Activated CD4-positive, alpha-beta T cell treated with anti-CD3 and anti-CD28 coated beads for 48 hours (primary cell): ENCODE measurements around the gene FCAMR.

ENCODE experiments used
- DNase-seq: peaks from one replicate; pipeline ENCODE4 v3.0.0-alpha.2; 2020

The FCAMR gene

GRCh38 chr1:206998816-206999215 is 28.6 kb upstream of the FCAMR start:
- no peak for DNase-seq

GRCh38 chr1:206992790-206993189 is 22.5 kb upstream of the FCAMR start:
- DNase-seq: no peak

- DNase-seq: no peak
These were observed 17.6 kb upstream of the FCAMR start for GRCh38 chr1:206987873-206988272.

GRCh38 chr1:206986885-206987284 is 16.6 kb upstream of the FCAMR start:
- DNase-seq: no peak

GRCh38 chr1:206986402-206986801 is 16.1 kb upstream of the FCAMR start:
- DNase-seq: no peak

GRCh38 chr1:206985162-206985749 is 15.0 kb upstream of the FCAMR start:
- DNase-seq: no peak

GRCh38 chr1:206982216-206982615 is 12.0 kb upstream of the FCAMR start:
- DNase-seq: peak; percentile 67

- no peak for DNase-seq
These were observed 9.3 kb upstream of the FCAMR start for GRCh38 chr1:206979379-206980043.

- DNase-seq: no peak
These were observed 8.0 kb upstream of the FCAMR start for GRCh38 chr1:206978259-206978658.

GRCh38 chr1:206975306-206975705 is 5.0 kb upstream of the FCAMR start:
- no peak for DNase-seq

GRCh38 chr1:206974140-206974539 is 3.9 kb upstream of the FCAMR start:
- no peak for DNase-seq

- DNase-seq: no peak
These were observed 2.5 kb upstream of the FCAMR start for GRCh38 chr1:206972728-206973127.

- no peak for DNase-seq
These were observed 882 bp upstream of the FCAMR start for GRCh38 chr1:206971029-206971655.

- no peak for DNase-seq
These were observed 1.2 kb downstream of the FCAMR start for GRCh38 chr1:206969090-206969489.

GRCh38 chr1:206967096-206967849 is 3.0 kb downstream of the FCAMR start:
- DNase-seq: no peak

GRCh38 chr1:206965781-206966180 is 4.5 kb downstream of the FCAMR start:
- no peak for DNase-seq

GRCh38 chr1:206963740-206964139 is 6.5 kb downstream of the FCAMR start:
- no peak for DNase-seq

- DNase-seq: no peak
These were observed 7.0 kb downstream of the FCAMR start for GRCh38 chr1:206963119-206963712.

- DNase-seq: no peak
These were observed 8.0 kb downstream of the FCAMR start for GRCh38 chr1:206962272-206962671.

- DNase-seq: no peak
These were observed 8.6 kb downstream of the FCAMR start for GRCh38 chr1:206961668-206962067.

GRCh38 chr1:206960676-206961386 is 9.4 kb downstream of the FCAMR start:
- no peak for DNase-seq

GRCh38 chr1:206958144-206958543 is 12.1 kb downstream of the FCAMR start:
- no peak for DNase-seq

- no peak for DNase-seq
These were observed 12.6 kb downstream of the FCAMR start for GRCh38 chr1:206957639-206958038.
